NCI-H2171 treated with DMSO at 0.1 percent for 48 hours (cell line): ENCODE measurements around the gene PZP.
"Not testable (repeated sequence)": the region's sequence is repeated elsewhere in the genome, so short reads cannot be mapped to it uniquely, and the experiment has no call there.

Experiments
- DNase-seq: peaks from one replicate; lab custom pipeline; 2025; lab: John Stamatoyannopoulos, UW

PZP gene

DNA sequence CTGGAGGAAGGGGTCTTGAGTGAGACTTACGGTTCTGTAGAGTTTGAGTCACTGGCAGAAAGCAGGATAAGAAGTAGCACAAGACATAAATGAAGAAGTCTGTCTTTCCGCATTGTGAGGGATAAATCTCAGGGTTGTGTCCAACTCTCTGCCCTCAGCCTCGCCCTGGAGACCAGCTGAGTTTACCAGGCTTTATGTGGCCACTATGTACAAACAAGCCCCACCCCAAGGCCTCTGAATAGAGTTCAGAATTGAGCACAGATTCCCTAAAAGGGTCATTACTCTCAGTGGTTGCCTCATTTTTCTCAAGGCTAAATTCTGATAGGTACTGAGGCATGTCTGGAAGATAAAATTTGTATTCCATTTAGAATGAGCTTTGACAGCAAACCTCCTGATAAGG lies at the start of gene PZP:
PZP (minus strand) TSS at position 167 of the 400 bp plus-strand sequence; CDS start at position 113, 54 bp downstream.
- DNase-seq = no peak

- no peak for DNase-seq
Observed at GRCh38 chr12:9256758-9257405, 48.7 kb upstream of the PZP start.

DNA sequence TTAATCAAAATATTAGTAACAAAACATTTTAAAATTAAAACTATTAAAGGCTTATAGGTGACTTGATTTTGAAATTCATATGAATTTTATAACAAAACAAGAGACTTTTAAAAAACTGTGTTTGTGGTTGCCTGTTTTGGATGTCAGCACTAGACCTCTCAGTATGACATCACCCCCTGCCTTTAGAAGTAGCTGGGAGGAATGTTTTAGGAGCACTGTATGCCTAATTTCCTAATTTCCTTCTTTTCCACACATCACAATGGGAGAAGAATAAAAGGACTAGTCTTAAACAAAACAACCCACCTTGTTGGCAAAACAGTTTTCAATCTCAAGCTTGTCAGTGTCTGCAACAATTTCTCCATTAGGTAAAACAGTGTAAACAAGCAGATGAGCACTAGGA lies 48.1 kb upstream of the PZP start:
- no peak for DNase-seq

DNA sequence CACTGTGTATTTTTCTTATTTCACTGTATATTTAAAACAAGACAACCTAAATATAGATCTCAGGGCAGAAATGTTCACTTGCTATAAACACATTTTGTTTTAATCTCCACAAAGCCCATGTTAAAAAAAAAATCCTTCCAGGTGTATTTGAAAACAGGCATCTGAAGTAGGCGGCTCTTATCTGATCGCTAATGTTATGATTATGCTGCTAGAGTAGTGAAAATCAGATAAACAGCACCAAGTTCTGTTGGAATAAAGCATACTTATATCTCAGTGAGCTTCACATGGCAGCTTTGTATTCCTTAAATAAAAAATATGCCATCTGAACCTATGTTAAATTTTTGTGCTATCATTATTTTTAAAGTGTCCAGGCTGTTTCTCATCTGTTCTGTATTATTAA lies 47.6 kb upstream of the PZP start:
- no peak for DNase-seq

DNA sequence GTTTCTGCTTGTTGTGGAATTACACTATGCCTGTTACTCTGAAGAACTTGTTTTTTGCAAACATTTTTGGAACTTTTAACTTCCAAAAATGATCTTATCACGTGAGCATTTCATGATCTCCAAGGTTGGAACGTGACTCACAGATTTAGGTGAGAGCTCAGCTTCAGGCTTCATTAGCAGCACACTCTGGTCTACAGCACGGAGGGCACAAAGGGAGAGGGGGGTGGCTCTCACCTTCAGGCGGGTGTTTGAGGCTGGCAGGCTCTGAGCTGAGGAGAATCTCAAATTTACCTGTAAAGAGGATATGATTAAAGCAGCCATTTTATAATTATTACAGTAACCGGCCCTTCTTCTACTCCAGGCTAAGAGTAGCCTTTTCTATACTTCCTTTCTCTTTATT lies 45.3 kb upstream of the PZP start:
- no peak for DNase-seq

- not testable (repeated sequence) for DNase-seq
Observed at GRCh38 chr12:9252791-9253190, 44.6 kb upstream of the PZP start.

GRCh38 chr12:9252256-9252655 lies 44.1 kb upstream of the PZP start:
- no peak for DNase-seq

DNA sequence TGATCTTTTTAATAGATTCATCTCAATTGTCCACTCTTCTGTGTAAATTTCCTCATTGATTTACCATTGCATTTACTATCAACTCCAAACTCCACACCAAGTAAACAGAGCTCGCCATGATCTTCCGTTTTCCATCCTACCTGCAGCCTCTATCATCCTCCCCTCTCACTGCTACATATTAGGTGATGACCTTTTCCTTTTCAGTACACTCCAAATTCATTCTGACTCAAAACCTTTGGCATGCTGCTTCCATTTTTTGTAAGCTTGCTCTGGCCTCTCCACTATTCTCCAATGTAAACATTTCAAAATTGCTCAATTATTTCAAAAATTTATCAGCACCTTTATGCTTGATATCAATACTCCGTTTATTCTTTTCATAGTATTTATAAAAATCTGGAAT lies 40.2 kb upstream of the PZP start:
- DNase-seq = no peak

DNA sequence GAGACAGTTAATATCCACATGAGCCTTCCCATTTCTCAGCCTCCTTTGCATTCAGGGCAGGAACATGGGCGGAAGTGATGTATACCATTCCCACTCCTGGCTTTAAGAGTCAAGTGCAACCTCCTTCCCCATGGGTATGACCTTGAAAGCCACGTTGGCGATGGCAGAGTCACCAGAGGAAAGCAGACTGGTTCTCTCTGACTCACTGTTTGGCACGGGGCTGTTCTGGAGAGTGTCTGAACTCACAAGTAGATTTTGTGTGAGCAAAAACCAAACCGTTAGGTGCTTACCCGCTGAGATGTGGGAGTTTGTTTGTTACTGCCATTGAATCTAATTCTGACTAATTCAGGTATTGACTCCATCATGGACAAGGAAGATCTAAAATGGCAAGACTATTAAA lies 36.7 kb upstream of the PZP start:
- DNase-seq = no peak

GRCh38 chr12:9243999-9244649 lies 35.9 kb upstream of the PZP start:
- no peak for DNase-seq

DNA sequence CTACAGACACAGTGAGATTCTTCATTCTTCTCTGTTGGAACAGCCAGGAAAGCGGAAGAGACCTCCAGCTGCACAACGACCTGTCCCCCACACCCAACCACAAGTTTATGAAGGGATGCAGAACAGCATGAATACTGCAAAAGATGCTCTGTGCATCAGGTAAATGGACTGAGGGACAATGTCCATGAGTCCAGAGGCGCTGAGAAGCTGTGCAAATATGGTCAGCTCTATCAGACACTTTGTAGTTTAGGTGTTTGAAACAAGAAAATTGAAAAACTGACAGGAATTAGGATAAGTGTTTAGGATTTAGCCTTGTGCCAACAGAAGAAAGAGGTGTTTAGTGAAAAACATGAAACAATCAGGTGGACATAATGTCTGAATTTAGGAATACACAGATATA lies 33.1 kb upstream of the PZP start:
- no peak for DNase-seq

- no peak for DNase-seq
Observed at GRCh38 chr12:9240776-9241175, 32.6 kb upstream of the PZP start.

GRCh38 chr12:9240004-9240635 lies 31.9 kb upstream of the PZP start:
- DNase-seq = not testable (repeated sequence)

DNA sequence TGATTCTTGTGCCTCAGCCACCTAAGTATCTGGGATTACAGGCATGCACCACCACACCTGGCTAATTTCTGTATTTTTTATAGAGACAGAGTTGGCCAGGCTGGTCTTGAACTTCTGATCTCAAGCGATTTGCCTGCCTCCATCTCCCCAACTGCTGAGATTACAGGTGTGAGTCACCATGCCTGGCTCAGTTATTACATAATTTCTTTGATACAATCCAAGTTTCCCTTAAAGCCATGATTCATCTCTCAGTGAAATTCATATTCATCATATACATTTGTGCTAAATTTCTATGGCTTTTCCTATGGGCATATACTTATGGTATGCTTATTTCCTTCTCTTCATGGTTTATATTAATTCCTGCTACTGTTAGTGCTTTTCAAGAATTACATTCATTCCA lies 29.1 kb upstream of the PZP start:
- no peak for DNase-seq

DNA sequence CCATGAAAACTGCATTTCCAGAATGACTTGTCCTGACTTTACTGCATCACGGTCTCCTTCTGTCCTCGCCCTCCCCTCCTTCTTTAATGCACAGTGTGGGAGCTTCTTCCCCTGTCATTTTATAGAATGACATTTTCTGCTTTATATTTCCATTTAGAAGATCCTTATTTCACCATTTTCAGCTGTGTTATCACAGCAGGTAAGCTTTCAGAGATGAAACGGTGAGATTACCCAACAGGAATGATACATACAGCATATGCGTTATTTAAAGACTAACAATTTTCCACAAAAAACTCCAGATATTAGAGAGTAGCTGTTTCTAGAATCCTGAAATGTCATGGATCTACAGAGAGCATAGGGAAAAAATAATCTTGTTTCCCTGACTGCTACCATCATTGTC lies 27.3 kb upstream of the PZP start:
- DNase-seq = no peak

- DNase-seq = no peak
Observed at GRCh38 chr12:9227950-9228349, 19.8 kb upstream of the PZP start.

DNA sequence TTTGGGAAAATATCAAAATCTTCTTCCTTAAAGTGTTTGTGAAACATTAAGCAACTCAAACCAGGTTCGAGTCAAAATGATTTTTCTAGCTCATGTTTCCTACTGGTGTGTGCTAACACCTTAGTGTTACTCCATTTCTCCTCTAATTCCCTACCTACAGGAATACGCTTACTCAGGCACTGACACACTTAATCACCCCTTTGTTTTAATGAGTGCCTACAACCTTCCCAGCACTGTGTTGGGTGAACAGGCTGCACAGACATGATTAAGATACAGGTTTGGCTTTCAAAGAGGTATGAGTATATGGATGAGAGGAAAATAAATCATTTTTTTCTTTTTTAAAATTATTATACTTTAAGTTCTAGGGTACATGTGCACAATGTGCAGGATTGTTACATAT lies 15.6 kb upstream of the PZP start:
- DNase-seq = no peak

DNA sequence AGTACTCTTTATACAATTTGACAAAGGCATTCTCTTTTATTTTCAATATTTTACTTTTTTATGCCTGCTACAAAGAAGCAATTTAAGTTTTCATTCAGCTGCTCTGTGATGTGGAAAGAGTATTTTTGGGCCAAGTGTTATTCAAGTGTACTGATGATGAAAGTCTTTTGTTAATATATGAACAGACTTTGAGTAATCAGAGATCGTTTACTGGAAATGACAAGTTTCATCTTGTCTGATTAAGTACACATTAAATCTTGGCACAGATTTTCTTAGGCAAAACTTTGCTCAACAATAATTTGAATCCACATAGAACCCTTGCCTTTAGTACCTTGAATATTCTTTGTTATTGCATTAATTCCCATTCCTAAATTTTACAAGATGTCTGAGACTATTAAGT lies 13.3 kb upstream of the PZP start:
- peak; percentile 72 for DNase-seq

DNA sequence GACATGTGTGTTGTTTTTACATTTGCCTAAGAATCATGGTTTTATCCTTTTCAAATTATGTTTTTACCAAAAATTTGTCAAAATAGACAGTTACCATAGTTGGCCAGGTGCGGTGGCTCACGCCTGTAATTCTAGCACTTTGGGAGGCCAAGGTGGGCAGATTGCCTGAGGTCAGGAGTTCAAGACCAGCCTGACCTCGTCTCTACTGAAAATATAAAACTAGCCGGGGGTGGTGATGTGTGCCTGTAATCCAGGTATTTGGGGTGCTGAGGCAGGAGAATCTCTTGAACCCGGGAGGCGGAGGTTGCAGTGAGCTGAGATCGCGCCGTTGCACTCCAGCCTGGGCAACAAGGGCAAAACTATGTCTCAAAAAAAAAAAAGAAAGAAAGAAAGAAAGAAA lies 12.8 kb upstream of the PZP start:
- DNase-seq = not testable (repeated sequence)

DNA sequence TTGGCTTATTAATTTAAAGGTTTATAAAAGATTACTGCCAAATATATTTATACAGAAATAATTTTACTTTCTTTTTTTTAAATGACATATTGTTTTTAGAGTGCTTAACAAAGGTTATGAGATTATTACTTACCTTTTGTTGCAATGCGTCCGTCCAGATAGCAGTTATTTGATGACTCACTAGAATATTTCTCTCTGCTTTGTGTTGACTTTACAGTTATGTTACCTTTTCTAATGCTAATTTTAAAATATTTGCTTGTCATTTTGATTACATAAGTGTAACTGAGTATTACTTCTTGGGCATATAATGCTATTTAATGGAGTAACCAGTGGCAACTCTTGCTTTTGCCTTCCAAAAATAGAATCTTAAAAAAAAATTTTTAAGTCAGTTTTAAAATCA lies 6.3 kb upstream of the PZP start:
- no peak for DNase-seq

GRCh38 chr12:9211687-9212086 lies 3.5 kb upstream of the PZP start:
- DNase-seq = no peak

DNA sequence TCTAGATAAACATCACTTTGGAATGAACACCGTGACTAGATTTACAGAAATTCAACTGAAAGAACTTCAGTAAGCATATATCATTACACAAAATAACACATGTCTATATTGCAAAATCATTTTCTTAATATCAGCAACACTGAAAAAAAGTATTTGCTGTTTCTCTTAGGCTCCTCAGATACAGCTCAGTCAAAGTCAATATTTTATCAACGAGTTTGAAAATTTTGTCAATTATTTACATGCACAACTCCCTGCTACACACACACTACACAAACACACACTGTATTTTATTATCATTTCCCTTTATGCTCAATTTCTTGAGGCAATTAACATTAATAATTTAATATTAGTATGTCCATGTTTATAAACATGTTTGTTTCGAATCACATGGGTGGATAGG lies 3.8 kb downstream of the PZP start:
- DNase-seq = no peak

- DNase-seq = no peak
Observed at GRCh38 chr12:9198012-9198411, 10.2 kb downstream of the PZP start.

GRCh38 chr12:9184276-9184675 lies 23.9 kb downstream of the PZP start:
- DNase-seq = no peak
